Stomach (tissue), 19 donors: Measurements from ENCODE around the gene SCYL3. TPM values are rescaled to one million over a fixed set of nuclear protein-coding genes. Genes with fewer than 3 reads are reported as not detected.

Experiments
- DNase-seq, 2 donors: peaks; one replicate each; pipeline versions ENCODE4 v3.0.0 to v3.0.0-alpha.2; 2013 to 2019
- H3K27ac ChIP-seq, 5 donors: fragments of 200-600 bp in 4 of 5; sonication (generic) in 4 of 5; one replicate each; pipeline ENCODE4 v1.5.1; 2013 to 2019; ENCODE audit warnings: mild to moderate bottlenecking in 1 of 5, moderate library complexity in 1 of 5
- H3K27me3 ChIP-seq, 3 donors: fragments of 200-600 bp; sonication (generic); one replicate each; pipeline ENCODE4 v1.5.1; 2017 to 2019; ENCODE audit warnings: mixed run types in 1 of 3
- H3K36me3 ChIP-seq, 4 donors: fragments of 200-600 bp; sonication (generic); 1 replicate in 3 of 4; 2 replicates in 1 of 4; pipeline ENCODE4 v1.5.1; 2016 to 2019
- H3K4me1 ChIP-seq, 4 donors: fragments of 200-600 bp; sonication (generic); one replicate each; pipeline ENCODE4 v1.5.1; 2016 to 2019
- H3K4me3 ChIP-seq, 4 donors: fragments of 200-600 bp; sonication (generic) in 3 of 4; one replicate each; pipeline ENCODE4 v1.5.1; 2016 to 2019; ENCODE audit warnings: mild to moderate bottlenecking in 1 of 4
- H3K9me3 ChIP-seq, 4 donors: fragments of 200-600 bp; sonication (generic); one replicate each; pipeline ENCODE4 v1.5.1; 2016 to 2019
- CTCF ChIP-seq, 7 experiments: fragments of 450-650 bp in 4 of 7; fragments of 200-600 bp in 3 of 7; sonication (generic) in 3 of 7; IDR thresholded peaks; one replicate each; pipeline ENCODE4 v1.5.1; 2016 to 2019; ENCODE audit warnings: antibody characterized with exemption in 7 of 7, control low read depth in 2 of 7, mild to moderate bottlenecking in 1 of 7
- EP300 ChIP-seq: sonication (generic); formaldehyde crosslinking; IDR thresholded peaks from one replicate; pipeline ENCODE4 v1.6.1; 2017; ENCODE audit warnings: antibody characterized with exemption
- POLR2A ChIP-seq, 4 donors: fragments of 450-650 bp; IDR thresholded peaks; one replicate each; pipeline ENCODE4 v1.6.1; 2016; ENCODE audit warnings: antibody characterized with exemption in 4 of 4, control low read depth in 2 of 4, mild to moderate bottlenecking in 1 of 4, moderate library complexity in 1 of 4
- POLR2AphosphoS5 ChIP-seq, 3 donors: sonication (generic); formaldehyde crosslinking; IDR thresholded peaks; one replicate each; pipeline ENCODE4 v1.6.1; 2016; ENCODE audit warnings: antibody characterized with exemption in 3 of 3
- WGBS, 5 donors: extraction: QIAGEN DNeasy Blood & Tissue Kit in 3 of 5; methylation state at CpG; one replicate each; pipeline versions ENCODE4 v1.1.5 to v1.1.7; 2013 to 2018; 5-methylcytosine and 5-hydroxymethylcytosine counted together
- intact Hi-C: fragments of 100-400 bp; cut with DNase I; formaldehyde crosslinking; loops from one replicate; pipeline ENCODE4 v1.15.1; 2023; ENCODE audit warnings: low total_unique reads
- long read RNA-seq, 10 donors: transcript quantifications; one replicate each; lab custom pipeline, GENCODE V29; 2026
- polyA plus RNA-seq, 3 donors: library from polyadenylated mRNA; stranded (reverse); fragments of 200-250 nt; gene quantifications; one replicate each; pipeline ENCODE4 v1.2.3, GENCODE V29; 2013
- total RNA-seq, 5 donors: library from RNA; depleted of rRNA; stranded (reverse); fragments of >200 nt; gene quantifications; one replicate each; pipeline versions ENCODE4 v1.1.0 to v1.2.3, GENCODE V29; 2014 to 2016
- donor health status: healthy with polysubstance abuse.
- donor health status: Bipolar disorder and iron deficiency.
- donor health status: healthy.

The SCYL3 gene
- total RNA-seq (10 to 100 TPM in 3 of 5 donors, 1 to 10 TPM in 2; 2.3 to 17.1 (median 10.9) TPM), polyA plus RNA-seq (1 to 10 TPM; 3.5 to 5.0 (median 4.3) TPM)
- long read RNA-seq, donor 1, partial matches to known transcripts, result 6 of 6 reads
- long read RNA-seq, donor 1, other reads (novel, unspliced or antisense), result 0 of 6 reads
- long read RNA-seq, donor 2, full-length matches to known transcripts, result 2 of 7 reads
- long read RNA-seq, donor 2, partial matches to known transcripts, result 5 of 7 reads
- long read RNA-seq, donor 2, other reads (novel, unspliced or antisense), result 0 of 7 reads
- long read RNA-seq, donor 3, full-length matches to known transcripts, result 1 of 1 reads
- long read RNA-seq, donor 3, partial matches to known transcripts, result 0 of 1 reads
- long read RNA-seq, donor 3, other reads (novel, unspliced or antisense), result 0 of 1 reads
- long read RNA-seq, donor 4, result 0 reads
- long read RNA-seq, donor 5, result 0 reads
- long read RNA-seq, donor 6, result 0 reads
- long read RNA-seq, donor 7, full-length matches to known transcripts, result 3 of 8 reads
- long read RNA-seq, donor 7, partial matches to known transcripts, result 5 of 8 reads
- long read RNA-seq, donor 7, other reads (novel, unspliced or antisense), result 0 of 8 reads
- long read RNA-seq, donor 8, full-length matches to known transcripts, result 2 of 2 reads
- long read RNA-seq, donor 8, partial matches to known transcripts, result 0 of 2 reads
- long read RNA-seq, donor 8, other reads (novel, unspliced or antisense), result 0 of 2 reads
- long read RNA-seq, donor 9, result 0 reads
- long read RNA-seq, donor 10, full-length matches to known transcripts, result 1 of 1 reads
- long read RNA-seq, donor 10, partial matches to known transcripts, result 0 of 1 reads
- long read RNA-seq, donor 10, other reads (novel, unspliced or antisense), result 0 of 1 reads

DNA sequence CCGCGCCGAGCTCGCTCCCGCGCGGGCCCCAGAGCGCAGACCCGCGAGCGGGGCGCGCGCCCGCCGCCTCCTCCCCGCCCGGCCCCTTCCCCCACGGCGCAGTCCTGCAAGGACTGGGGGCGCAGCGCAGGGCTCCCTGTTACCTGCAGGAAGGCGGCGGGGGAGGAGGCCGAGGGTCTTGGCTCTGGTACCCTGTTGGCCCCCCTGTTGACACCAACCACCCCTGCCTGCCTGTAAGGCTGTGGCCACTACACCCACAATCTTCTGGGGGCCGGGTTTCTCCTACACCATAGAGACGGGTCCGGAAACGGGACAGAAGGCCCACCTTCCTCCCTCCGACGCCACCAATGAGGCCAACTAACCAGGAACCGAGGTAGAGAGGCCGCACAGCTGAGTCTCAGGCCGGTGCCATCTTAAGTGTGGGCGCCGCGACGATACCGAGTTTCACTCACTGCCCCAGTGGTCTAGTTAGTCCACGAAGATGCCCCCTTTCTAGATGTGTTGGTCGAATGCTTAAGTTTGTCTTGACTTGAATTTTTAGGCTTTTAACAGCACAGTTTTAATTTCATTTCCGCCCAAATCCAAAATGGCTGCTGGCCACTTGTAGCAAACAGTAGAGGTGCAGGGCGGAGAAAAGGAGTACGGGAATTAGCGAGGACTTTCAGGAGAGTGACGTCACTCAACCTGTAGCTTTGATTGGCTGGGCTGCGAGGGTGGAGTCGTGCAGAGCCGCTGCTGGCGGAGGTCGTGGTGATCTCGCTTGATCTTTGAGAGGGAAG, at the start of gene SCYL3:
Gene SCYL3 (minus strand): TSS at position 252 of the 779 bp plus-strand sequence. CDS start 5,056 bp downstream, outside the sequence.
- intact Hi-C loops, result no loop called here
- TF ChIP-seq POLR2A (IDR thresholded peaks at IDR 0.05) (peak in 2 of 4 donors; percentile 19 to 72), POLR2AphosphoS5 (IDR thresholded peaks at IDR 0.05) (peak; percentile 45 to 72 (median 68)), CTCF (IDR thresholded peaks at IDR 0.05) (no peak), EP300 (no peak)
- Histone ChIP-seq H3K9me3 (no peaks in the 10 kb centered on the region), H3K27ac (peak within 1 kb of the TSS; percentile 95 to 99 (median 99)), H3K4me1 (peaks cover 13 to 46% (median 32%) of the 10 kb centered on the region in 4 donors), H3K36me3 (no peaks in the 10 kb centered on the region), H3K27me3 (peaks cover 0 to 1% (median 0%) of the 10 kb centered on the region in 3 donors), H3K4me3 (peak within 1 kb of the TSS; percentile 81 to 98 (median 92))
- 0 to 1% (median 0%) methylated on average over 21 to 52 of the region's 52 CpGs for WGBS, 5 donors
- peak; percentile 93 to 99 for DNase-seq

DNA sequence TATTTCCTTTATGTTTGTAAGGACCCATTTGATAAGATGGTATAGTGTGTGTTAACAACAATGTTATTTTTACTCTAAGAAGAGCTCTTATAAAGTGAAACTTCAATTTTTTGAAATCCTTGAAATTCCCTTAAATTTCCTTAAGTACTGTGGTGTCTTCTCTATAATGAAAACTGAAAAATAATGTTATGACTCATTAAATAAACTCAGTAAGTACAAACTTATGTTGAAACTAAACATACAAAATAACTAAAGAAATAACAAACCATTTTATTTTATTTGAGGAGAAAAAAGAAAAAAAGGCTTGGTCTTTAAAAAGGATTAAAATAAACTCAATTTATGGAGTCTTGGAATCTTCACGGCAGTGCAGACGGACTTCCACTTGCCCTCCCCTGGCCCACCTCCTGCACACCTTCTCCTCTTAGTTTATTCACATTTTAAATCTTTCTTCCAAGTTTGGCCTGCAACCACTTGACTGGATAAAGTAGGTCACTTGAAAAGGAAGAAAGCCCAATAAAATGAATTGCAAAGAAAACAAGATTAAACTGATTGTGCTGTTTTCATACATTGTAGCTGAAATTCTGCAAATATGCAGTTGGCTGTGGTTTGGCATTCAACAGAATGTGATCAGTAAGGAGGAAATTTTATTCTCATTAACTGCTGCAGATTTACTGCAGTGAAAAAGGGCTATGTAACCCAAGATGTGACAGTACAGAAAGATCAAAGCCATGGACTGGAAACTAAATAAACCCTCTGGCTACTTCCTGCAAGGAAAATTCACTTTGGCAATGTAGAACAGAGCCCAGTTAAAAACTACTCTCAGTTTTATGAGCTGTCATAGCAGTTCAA, 48.5 kb upstream of the SCYL3 start:
- no peaks in the 10 kb centered on the region for H3K9me3 ChIP-seq
- H3K27ac ChIP-seq, result no peak overlapping the region
- TF ChIP-seq POLR2AphosphoS5 (IDR thresholded peaks at IDR 0.05) (no peak), POLR2A (IDR thresholded peaks at IDR 0.05) (no peak), CTCF (IDR thresholded peaks at IDR 0.05) (no peak), EP300 (no peak)
- H3K4me1 ChIP-seq, result no peaks in the 10 kb centered on the region
- H3K27me3 ChIP-seq, result no peaks in the 10 kb centered on the region
- DNase-seq, result peak in 1 of 2 donors; percentile 15
- no peak overlapping the region for H3K4me3 ChIP-seq
- H3K36me3 ChIP-seq, result peaks cover 0 to 15% (median 13%) of the 10 kb centered on the region in 4 donors
- intact Hi-C loops, result no loop called here
- 62 to 73% (median 71%) methylated on average over 2 of the region's 2 CpGs for WGBS, 5 donors

DNA sequence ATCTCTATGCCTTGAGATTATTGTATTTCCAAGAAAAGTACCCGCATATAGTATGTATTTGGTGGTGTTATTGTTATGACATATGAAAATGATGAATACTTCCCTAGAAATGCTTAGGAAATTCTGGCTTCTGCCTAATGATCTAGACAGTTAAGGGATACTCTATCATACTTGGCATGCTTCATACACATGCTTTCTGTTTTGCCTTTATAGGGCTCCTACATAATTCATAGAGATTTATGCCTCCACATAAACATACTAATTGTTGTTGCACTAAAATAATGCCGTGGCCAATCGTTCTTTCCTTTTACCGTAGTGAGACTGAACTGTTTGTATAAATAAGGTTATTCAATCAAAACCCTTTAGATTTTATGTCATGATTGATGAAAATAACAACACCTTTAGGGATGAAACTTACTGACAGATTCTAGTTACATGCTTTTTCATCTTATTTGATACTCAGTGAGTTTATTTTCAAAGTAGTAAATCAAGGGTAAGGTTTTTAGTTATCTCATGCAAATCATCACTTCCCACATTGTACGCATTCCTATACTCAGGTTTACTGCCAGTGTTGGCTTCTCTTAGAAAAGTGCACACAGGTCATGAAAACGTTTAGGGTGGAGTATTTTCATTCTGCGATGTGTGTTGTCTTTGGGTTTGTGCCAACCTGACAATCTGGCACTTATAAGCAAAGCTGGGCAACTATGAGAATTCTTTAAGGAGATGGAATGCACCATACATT, 40.5 kb upstream of the SCYL3 start:
- peaks cover 0 to 21% (median 10%) of the 10 kb centered on the region in 4 donors for H3K4me1 ChIP-seq
- no peak overlapping the region for H3K27ac ChIP-seq
- no peaks in the 10 kb centered on the region for H3K36me3 ChIP-seq
- no peaks in the 10 kb centered on the region for H3K9me3 ChIP-seq
- no peaks in the 10 kb centered on the region for H3K27me3 ChIP-seq
- TF ChIP-seq POLR2A (IDR thresholded peaks at IDR 0.05) (no peak), CTCF (IDR thresholded peaks at IDR 0.05) (no peak), POLR2AphosphoS5 (IDR thresholded peaks at IDR 0.05) (no peak), EP300 (no peak)
- 29 to 42% (median 37%) methylated on average over 7 of the region's 7 CpGs for WGBS, 5 donors
- no peak overlapping the region for H3K4me3 ChIP-seq
- DNase-seq, result peak in 1 of 2 donors; percentile 70
- intact Hi-C loops, result no loop called here
